SK-N-SH (cell line): Measurements from ENCODE around the gene CGGBP1.

ENCODE experiments used
- FOSL2 ChIP-seq: IDR thresholded peaks from 2 replicates; pipeline ENCODE4 v1.4.0; 2012; ENCODE audit warnings: low read depth, mild to moderate bottlenecking, moderate library complexity, borderline replicate concordance
- GABPA ChIP-seq: IDR thresholded peaks from 2 replicates; pipeline ENCODE4 v1.4.0; 2012; ENCODE audit warnings: low read depth, mild to moderate bottlenecking
- NFIC ChIP-seq: IDR thresholded peaks from 2 replicates; pipeline ENCODE4 v1.4.0; 2012; ENCODE audit warnings: borderline replicate concordance
- RFX5 ChIP-seq: IDR thresholded peaks from 2 replicates; pipeline ENCODE4 v1.6.1; 2012; ENCODE audit warnings: mild to moderate bottlenecking, improper control_type of control experiment, low read length
- TAF1 ChIP-seq: IDR thresholded peaks from 2 replicates; pipeline ENCODE4 v1.6.1; 2012; ENCODE audit warnings: low read depth, mild to moderate bottlenecking, low read length, moderate library complexity, borderline replicate concordance
- TF ChIP-seq, protein P1 (sequence below): fragments of 150-350 bp; IDR thresholded peaks from 2 replicates; pipeline ENCODE4 v1.6.1; 2017; ENCODE audit warnings: antibody characterized with exemption, low read length, low read depth, borderline replicate concordance
- TF ChIP-seq, protein P2 (sequence below): fragments of 150-350 bp; IDR thresholded peaks from 2 replicates; pipeline ENCODE4 v1.6.1; 2016; ENCODE audit warnings: mild to moderate bottlenecking, low read depth, low read length
- TF ChIP-seq, protein P3 (sequence below): fragments of 200-600 bp; sonication (generic); IDR thresholded peaks from 2 replicates; pipeline ENCODE4 v1.6.1; 2017; ENCODE audit warnings: antibody characterized with exemption, mild to moderate bottlenecking, moderate library complexity
- TF ChIP-seq, protein P4 (sequence below): IDR thresholded peaks from 2 replicates; pipeline ENCODE4 v1.4.0; 2012; ENCODE audit warnings: low read depth, borderline replicate concordance
- TF ChIP-seq, protein P5 (sequence below): IDR thresholded peaks from 2 replicates; pipeline ENCODE4 v1.4.0; 2012; ENCODE audit warnings: low read depth

DNA sequence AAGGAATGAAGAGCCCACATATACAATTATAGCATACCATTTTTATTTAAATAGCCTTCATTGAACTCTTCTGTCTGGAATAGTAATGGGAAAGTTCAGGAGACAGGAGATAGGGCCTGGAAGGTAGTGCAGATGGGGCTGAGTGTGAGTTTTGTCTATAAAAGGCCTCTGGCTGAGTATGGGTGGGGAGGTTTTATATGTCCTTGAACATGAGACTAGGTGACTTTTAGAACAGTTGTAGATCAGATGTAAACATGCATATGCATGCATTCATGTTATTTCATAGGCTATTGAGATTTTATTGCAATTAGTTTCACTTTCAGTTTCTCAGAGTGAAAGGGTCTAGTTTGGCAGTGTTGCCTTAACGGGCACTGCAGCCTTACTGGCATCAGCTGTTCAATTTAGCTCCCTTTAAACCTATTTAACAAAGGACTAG is 27.1 kb downstream of the CGGBP1 start:
- TF ChIP-seq TAF1 (no peak; the same call in 1 of the 2 replicates), NFIC (no peak), GABPA (no peak), RFX5 (no peak), FOSL2 (no peak)
- TF ChIP-seq, protein P1, sequence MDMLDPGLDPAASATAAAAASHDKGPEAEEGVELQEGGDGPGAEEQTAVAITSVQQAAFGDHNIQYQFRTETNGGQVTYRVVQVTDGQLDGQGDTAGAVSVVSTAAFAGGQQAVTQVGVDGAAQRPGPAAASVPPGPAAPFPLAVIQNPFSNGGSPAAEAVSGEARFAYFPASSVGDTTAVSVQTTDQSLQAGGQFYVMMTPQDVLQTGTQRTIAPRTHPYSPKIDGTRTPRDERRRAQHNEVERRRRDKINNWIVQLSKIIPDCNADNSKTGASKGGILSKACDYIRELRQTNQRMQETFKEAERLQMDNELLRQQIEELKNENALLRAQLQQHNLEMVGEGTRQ, result no peak
- TF ChIP-seq, protein P2, sequence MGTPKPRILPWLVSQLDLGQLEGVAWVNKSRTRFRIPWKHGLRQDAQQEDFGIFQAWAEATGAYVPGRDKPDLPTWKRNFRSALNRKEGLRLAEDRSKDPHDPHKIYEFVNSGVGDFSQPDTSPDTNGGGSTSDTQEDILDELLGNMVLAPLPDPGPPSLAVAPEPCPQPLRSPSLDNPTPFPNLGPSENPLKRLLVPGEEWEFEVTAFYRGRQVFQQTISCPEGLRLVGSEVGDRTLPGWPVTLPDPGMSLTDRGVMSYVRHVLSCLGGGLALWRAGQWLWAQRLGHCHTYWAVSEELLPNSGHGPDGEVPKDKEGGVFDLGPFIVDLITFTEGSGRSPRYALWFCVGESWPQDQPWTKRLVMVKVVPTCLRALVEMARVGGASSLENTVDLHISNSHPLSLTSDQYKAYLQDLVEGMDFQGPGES, result no peak
- TF ChIP-seq, protein P3, sequence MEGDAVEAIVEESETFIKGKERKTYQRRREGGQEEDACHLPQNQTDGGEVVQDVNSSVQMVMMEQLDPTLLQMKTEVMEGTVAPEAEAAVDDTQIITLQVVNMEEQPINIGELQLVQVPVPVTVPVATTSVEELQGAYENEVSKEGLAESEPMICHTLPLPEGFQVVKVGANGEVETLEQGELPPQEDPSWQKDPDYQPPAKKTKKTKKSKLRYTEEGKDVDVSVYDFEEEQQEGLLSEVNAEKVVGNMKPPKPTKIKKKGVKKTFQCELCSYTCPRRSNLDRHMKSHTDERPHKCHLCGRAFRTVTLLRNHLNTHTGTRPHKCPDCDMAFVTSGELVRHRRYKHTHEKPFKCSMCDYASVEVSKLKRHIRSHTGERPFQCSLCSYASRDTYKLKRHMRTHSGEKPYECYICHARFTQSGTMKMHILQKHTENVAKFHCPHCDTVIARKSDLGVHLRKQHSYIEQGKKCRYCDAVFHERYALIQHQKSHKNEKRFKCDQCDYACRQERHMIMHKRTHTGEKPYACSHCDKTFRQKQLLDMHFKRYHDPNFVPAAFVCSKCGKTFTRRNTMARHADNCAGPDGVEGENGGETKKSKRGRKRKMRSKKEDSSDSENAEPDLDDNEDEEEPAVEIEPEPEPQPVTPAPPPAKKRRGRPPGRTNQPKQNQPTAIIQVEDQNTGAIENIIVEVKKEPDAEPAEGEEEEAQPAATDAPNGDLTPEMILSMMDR, result no peak
- TF ChIP-seq, protein P4, sequence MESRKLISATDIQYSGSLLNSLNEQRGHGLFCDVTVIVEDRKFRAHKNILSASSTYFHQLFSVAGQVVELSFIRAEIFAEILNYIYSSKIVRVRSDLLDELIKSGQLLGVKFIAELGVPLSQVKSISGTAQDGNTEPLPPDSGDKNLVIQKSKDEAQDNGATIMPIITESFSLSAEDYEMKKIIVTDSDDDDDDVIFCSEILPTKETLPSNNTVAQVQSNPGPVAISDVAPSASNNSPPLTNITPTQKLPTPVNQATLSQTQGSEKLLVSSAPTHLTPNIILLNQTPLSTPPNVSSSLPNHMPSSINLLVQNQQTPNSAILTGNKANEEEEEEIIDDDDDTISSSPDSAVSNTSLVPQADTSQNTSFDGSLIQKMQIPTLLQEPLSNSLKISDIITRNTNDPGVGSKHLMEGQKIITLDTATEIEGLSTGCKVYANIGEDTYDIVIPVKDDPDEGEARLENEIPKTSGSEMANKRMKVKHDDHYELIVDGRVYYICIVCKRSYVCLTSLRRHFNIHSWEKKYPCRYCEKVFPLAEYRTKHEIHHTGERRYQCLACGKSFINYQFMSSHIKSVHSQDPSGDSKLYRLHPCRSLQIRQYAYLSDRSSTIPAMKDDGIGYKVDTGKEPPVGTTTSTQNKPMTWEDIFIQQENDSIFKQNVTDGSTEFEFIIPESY, result no peak
- TF ChIP-seq, protein P5, sequence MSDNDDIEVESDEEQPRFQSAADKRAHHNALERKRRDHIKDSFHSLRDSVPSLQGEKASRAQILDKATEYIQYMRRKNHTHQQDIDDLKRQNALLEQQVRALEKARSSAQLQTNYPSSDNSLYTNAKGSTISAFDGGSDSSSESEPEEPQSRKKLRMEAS, result no peak
